GM21723 (cell line): Measurements from ENCODE around the gene EXOSC9.
A peak's percentile ranks its signal among the peaks of the same experiment; 100 is the strongest.

Experiments
- ATAC-seq: cut with Tn5 transposase; IDR thresholded peaks from one replicate; pipeline ENCODE4 v1.9.1; 2021; ENCODE audit warnings: mild to moderate bottlenecking, moderate library complexity; ENCODE audit not compliant: unreplicated experiment

EXOSC9 gene

GRCh38 chr4:121786221-121786620, 14.9 kb upstream of the EXOSC9 start:
- ATAC-seq: no peak

- ATAC-seq: peak; percentile 97
These were observed 12.2 kb upstream of the EXOSC9 start for GRCh38 chr4:121788896-121789295.

- no peak for ATAC-seq
These were observed 11.7 kb upstream of the EXOSC9 start for GRCh38 chr4:121789455-121789854.

- ATAC-seq: no peak
These were observed 10.9 kb upstream of the EXOSC9 start for GRCh38 chr4:121789960-121790829.

GRCh38 chr4:121790976-121791375, 10.1 kb upstream of the EXOSC9 start:
- no peak for ATAC-seq

- ATAC-seq: no peak
These were observed 9.6 kb upstream of the EXOSC9 start for GRCh38 chr4:121791481-121791880.

GRCh38 chr4:121792966-121793365, 8.2 kb upstream of the EXOSC9 start:
- ATAC-seq: no peak

- ATAC-seq: no peak
These were observed 6.5 kb upstream of the EXOSC9 start for GRCh38 chr4:121794505-121795188.

- ATAC-seq: no peak
These were observed 4.8 kb upstream of the EXOSC9 start for GRCh38 chr4:121796283-121796682.

GRCh38 chr4:121799208-121799823, 1.8 kb upstream of the EXOSC9 start:
- no peak for ATAC-seq

GRCh38 chr4:121799867-121800501, 1.1 kb upstream of the EXOSC9 start:
- ATAC-seq: no peak

- peak; percentile 21 for ATAC-seq
These were observed 524 bp upstream of the EXOSC9 start for GRCh38 chr4:121800638-121800960.

- ATAC-seq: no peak
These were observed 572 bp downstream of the EXOSC9 start for GRCh38 chr4:121801715-121802075.

- ATAC-seq: no peak
These were observed 5.3 kb downstream of the EXOSC9 start for GRCh38 chr4:121806411-121806810.

GRCh38 chr4:121811122-121811521, 10.0 kb downstream of the EXOSC9 start:
- ATAC-seq: no peak

GRCh38 chr4:121814756-121815155, 13.6 kb downstream of the EXOSC9 start:
- ATAC-seq: no peak

- no peak for ATAC-seq
These were observed 15.9 kb downstream of the EXOSC9 start for GRCh38 chr4:121817006-121817405.

GRCh38 chr4:121817701-121818100, 16.6 kb downstream of the EXOSC9 start:
- ATAC-seq: no peak

- ATAC-seq: no peak
These were observed 17.1 kb downstream of the EXOSC9 start for GRCh38 chr4:121818215-121818614.

- ATAC-seq: no peak
These were observed 18.3 kb downstream of the EXOSC9 start for GRCh38 chr4:121819216-121819965.

GRCh38 chr4:121822047-121822446, 20.9 kb downstream of the EXOSC9 start:
- no peak for ATAC-seq
